HEK293 (cell line): ENCODE results near the gene OR2AE1.

Experiments used
- CTCF ChIA-PET: fragments of 350-600 bp; formaldehyde crosslinking; extraction: SDS; loops from one replicate; lab custom pipeline; 2021; ENCODE audit warnings: antibody characterized with exemption; lab: Yijun Ruan, JAX
- POLR2A ChIA-PET: fragments of 300-600 bp; formaldehyde crosslinking; extraction: SDS; loops from one replicate; lab custom pipeline; 2020; ENCODE audit warnings: antibody characterized with exemption, inconsistent platforms; lab: Yijun Ruan, JAX
- H3K27ac ChIP-seq: fragments of 200-500 bp; sonication (Bioruptor generic); 2 replicates; pipeline ENCODE4 v1.5.1; 2014; ENCODE audit warnings: low read depth, low read length, control low read depth, inconsistent platforms; ENCODE audit errors: extremely low read depth
- H3K36me3 ChIP-seq, 2 experiments: fragments of 200-500 bp in 1 of 2; sonication (Bioruptor generic) in 1 of 2; 1 replicate in 1 of 2; 2 replicates in 1 of 2; pipeline ENCODE4 v1.5.1; 2014 to 2017; ENCODE audit warnings: inconsistent platforms in 2 of 2, low read length in 2 of 2; ENCODE audit not compliant: control insufficient read depth in 2 of 2, insufficient read depth in 1 of 2
- H3K4me1 ChIP-seq: fragments of 200-500 bp; sonication (Bioruptor generic); 2 replicates; pipeline ENCODE4 v1.5.1; 2014; ENCODE audit warnings: mild to moderate bottlenecking, low read length, inconsistent platforms; ENCODE audit not compliant: control insufficient read depth, insufficient read depth
- H3K4me3 ChIP-seq: 2 replicates; pipeline ENCODE4 v1.5.1; 2011; ENCODE audit warnings: low read depth, mild to moderate bottlenecking, control low read depth, low read length, moderate library complexity
- H3K9me3 ChIP-seq: fragments of 200-500 bp; sonication (Bioruptor generic); 2 replicates; pipeline ENCODE4 v1.5.1; 2014; ENCODE audit warnings: low read depth, low read length, inconsistent platforms; ENCODE audit not compliant: control insufficient read depth, insufficient read depth
- EGR2 ChIP-seq: fragments of 450-650 bp; formaldehyde crosslinking; IDR thresholded peaks from 2 replicates; pipeline ENCODE4 v1.5.1; 2016; ENCODE audit warnings: low read depth, missing biosample characterization, missing genetic modification characterization
- MEIS1 ChIP-seq: sonication (generic); formaldehyde crosslinking; IDR thresholded peaks from 2 replicates; pipeline ENCODE4 v1.8.1; 2022; ENCODE audit warnings: missing genetic modification reagents, mild to moderate bottlenecking, borderline replicate concordance
- SETDB1 ChIP-seq: IDR thresholded peaks from one replicate; pipeline ENCODE4 v1.6.1; 2017; ENCODE audit warnings: mild to moderate bottlenecking, low read length, moderate library complexity, mixed read lengths; ENCODE audit not compliant: insufficient read length
- SP3 ChIP-seq: fragments of 450-650 bp; formaldehyde crosslinking; IDR thresholded peaks from 2 replicates; pipeline ENCODE4 v1.5.1; 2016; ENCODE audit warnings: missing biosample characterization, missing genetic modification characterization
- SP7 ChIP-seq: fragments of 450-650 bp; formaldehyde crosslinking; IDR thresholded peaks from 2 replicates; pipeline ENCODE4 v1.5.1; 2016; ENCODE audit warnings: missing biosample characterization, missing genetic modification characterization
- ZBTB17 ChIP-seq: fragments of 450-650 bp; formaldehyde crosslinking; IDR thresholded peaks from 2 replicates; pipeline ENCODE4 v1.5.1; 2016; ENCODE audit warnings: missing biosample characterization, missing genetic modification characterization
- ZNF211 ChIP-seq: fragments of 450-650 bp; formaldehyde crosslinking; IDR thresholded peaks from 2 replicates; pipeline ENCODE4 v1.5.1; 2016; ENCODE audit warnings: low read depth, missing biosample characterization, missing genetic modification characterization
- ZNF404 ChIP-seq: fragments of 450-650 bp; formaldehyde crosslinking; IDR thresholded peaks from 2 replicates; pipeline ENCODE4 v1.5.1; 2017; ENCODE audit warnings: missing biosample characterization, missing genetic modification characterization
- ZNF518A ChIP-seq: fragments of 450-650 bp; formaldehyde crosslinking; conservative IDR thresholded peaks from 2 replicates; pipeline ENCODE4 v1.5.1; 2016; ENCODE audit warnings: low read depth, missing biosample characterization, missing genetic modification characterization
- ZNF549 ChIP-seq: fragments of 450-650 bp; IDR thresholded peaks from 2 replicates; pipeline ENCODE4 v1.5.1; 2018; ENCODE audit warnings: missing biosample characterization, missing genetic modification characterization, mild to moderate bottlenecking, inconsistent platforms, moderate library complexity
- ZNF610 ChIP-seq: fragments of 450-650 bp; formaldehyde crosslinking; IDR thresholded peaks from 2 replicates; pipeline ENCODE4 v1.5.1; 2016; ENCODE audit warnings: missing biosample characterization, missing genetic modification characterization, borderline replicate concordance
- ZNF658 ChIP-seq: fragments of 450-650 bp; formaldehyde crosslinking; IDR thresholded peaks from 2 replicates; pipeline ENCODE4; 2016; ENCODE audit warnings: missing biosample characterization, missing genetic modification characterization
- ZNF76 ChIP-seq: fragments of 450-650 bp; formaldehyde crosslinking; IDR thresholded peaks from 2 replicates; pipeline ENCODE4; 2016; ENCODE audit warnings: low read depth, missing biosample characterization, missing genetic modification characterization, borderline replicate concordance
- ZXDB ChIP-seq: fragments of 450-650 bp; formaldehyde crosslinking; IDR thresholded peaks from 2 replicates; pipeline ENCODE4 v1.5.1; 2016; ENCODE audit warnings: missing biosample characterization, missing genetic modification characterization
- TF ChIP-seq, protein P1 (sequence below): fragments of 450-650 bp; formaldehyde crosslinking; IDR thresholded peaks from 2 replicates; pipeline ENCODE4 v1.5.1; 2017; ENCODE audit warnings: missing biosample characterization, missing genetic modification characterization
- TF ChIP-seq, protein P2 (sequence below): fragments of 450-650 bp; formaldehyde crosslinking; IDR thresholded peaks from 2 replicates; pipeline ENCODE4 v1.5.1; 2016; ENCODE audit warnings: missing biosample characterization, missing genetic modification characterization
- TF ChIP-seq, protein P3 (sequence below): fragments of 450-650 bp; formaldehyde crosslinking; IDR thresholded peaks from 2 replicates; pipeline ENCODE4 v1.5.1; 2017; ENCODE audit warnings: missing biosample characterization, missing genetic modification characterization
- TF ChIP-seq, protein P4 (sequence below): fragments of 450-650 bp; formaldehyde crosslinking; IDR thresholded peaks from 2 replicates; pipeline ENCODE4 v1.5.1; 2016; ENCODE audit warnings: missing biosample characterization, missing genetic modification characterization

The OR2AE1 gene

DNA sequence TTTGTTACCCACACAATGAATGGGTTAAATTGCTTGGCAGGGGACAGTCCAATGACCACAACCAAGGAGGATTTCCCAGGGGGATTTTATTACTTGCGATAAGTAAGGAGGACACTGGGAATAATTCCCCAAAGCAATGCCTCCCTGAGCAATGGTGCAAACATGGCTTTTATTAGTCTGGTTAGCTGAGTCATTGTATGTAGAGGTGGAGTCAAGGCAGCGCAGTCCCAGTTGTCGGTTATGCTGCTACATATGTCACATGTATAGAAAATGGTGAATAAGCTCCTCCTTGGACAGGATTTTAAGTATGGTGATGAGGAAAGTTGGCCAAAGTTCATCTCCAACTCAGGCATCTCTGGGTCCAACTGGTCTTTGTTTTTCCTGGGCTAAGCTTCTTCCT lies 46.4 kb upstream of the OR2AE1 start (continued):
- no peak for TF ChIP-seq EGR2 (tag by site-specific recombination)

- Histone ChIP-seq H3K27ac (0 out of 2 replicates have a peak overlapping the region, but pooled peaks have one; percentile 79), H3K36me3 (peaks cover 5 to 17% of the 10 kb centered on the region in 2 experiments), H3K4me1 (0 out of 2 replicates have a peak, but pooled peaks cover 2% of the 10 kb centered on the region), H3K4me3 (peak overlapping the region; percentile 79; the same call in 1 of the 2 replicates), H3K9me3 (no peaks in the 10 kb centered on the region)
- CTCF ChIA-PET, result interaction anchor here (0.6 to 2.3 kb wide), 5 partner anchors 8 to 132 kb away, joined by 3 to 6 read pairs (median 3); no protein-coding TSS in a partner anchor
- POLR2A ChIA-PET, result interaction anchor here (0.5 to 2.9 kb wide), 8 partner anchors 9 to 420 kb away, joined by 3 to 12 read pairs (median 4); partner anchors contain the start of genes AP4M1, GJC3, MCM7 and ZKSCAN1
- TF ChIP-seq, protein P1, sequence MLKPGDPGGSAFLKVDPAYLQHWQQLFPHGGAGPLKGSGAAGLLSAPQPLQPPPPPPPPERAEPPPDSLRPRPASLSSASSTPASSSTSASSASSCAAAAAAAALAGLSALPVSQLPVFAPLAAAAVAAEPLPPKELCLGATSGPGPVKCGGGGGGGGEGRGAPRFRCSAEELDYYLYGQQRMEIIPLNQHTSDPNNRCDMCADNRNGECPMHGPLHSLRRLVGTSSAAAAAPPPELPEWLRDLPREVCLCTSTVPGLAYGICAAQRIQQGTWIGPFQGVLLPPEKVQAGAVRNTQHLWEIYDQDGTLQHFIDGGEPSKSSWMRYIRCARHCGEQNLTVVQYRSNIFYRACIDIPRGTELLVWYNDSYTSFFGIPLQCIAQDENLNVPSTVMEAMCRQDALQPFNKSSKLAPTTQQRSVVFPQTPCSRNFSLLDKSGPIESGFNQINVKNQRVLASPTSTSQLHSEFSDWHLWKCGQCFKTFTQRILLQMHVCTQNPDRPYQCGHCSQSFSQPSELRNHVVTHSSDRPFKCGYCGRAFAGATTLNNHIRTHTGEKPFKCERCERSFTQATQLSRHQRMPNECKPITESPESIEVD, result no peak
- TF ChIP-seq SETDB1 (peak; percentile 2), ZNF549 (tag by site-specific recombination) (peak; percentile 100)
- TF ChIP-seq, protein P2, sequence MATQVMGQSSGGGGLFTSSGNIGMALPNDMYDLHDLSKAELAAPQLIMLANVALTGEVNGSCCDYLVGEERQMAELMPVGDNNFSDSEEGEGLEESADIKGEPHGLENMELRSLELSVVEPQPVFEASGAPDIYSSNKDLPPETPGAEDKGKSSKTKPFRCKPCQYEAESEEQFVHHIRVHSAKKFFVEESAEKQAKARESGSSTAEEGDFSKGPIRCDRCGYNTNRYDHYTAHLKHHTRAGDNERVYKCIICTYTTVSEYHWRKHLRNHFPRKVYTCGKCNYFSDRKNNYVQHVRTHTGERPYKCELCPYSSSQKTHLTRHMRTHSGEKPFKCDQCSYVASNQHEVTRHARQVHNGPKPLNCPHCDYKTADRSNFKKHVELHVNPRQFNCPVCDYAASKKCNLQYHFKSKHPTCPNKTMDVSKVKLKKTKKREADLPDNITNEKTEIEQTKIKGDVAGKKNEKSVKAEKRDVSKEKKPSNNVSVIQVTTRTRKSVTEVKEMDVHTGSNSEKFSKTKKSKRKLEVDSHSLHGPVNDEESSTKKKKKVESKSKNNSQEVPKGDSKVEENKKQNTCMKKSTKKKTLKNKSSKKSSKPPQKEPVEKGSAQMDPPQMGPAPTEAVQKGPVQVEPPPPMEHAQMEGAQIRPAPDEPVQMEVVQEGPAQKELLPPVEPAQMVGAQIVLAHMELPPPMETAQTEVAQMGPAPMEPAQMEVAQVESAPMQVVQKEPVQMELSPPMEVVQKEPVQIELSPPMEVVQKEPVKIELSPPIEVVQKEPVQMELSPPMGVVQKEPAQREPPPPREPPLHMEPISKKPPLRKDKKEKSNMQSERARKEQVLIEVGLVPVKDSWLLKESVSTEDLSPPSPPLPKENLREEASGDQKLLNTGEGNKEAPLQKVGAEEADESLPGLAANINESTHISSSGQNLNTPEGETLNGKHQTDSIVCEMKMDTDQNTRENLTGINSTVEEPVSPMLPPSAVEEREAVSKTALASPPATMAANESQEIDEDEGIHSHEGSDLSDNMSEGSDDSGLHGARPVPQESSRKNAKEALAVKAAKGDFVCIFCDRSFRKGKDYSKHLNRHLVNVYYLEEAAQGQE (tag by site-specific recombination), result peak; percentile 82
Observed at GRCh38 chr7:99920149-99920548, 43.3 kb upstream of the OR2AE1 start.

DNA sequence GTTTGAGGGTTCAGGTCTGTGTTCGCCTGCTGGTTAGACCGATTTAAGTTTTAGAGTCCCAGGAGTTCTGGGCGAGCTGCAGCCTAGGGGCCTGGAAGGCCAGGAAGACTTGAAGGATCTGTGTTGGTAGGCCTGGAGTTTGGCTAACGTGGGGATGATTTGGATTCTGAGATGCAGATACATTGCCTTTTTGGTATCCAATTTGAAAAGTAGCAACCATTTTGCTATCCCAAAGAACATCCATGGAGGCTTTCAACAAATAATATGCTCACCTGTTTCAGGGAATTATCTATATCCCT lies 42.9 kb upstream of the OR2AE1 start:
- Histone ChIP-seq H3K4me3 (peak overlapping the region; percentile 79), H3K27ac (peak overlapping the region; percentile 79), H3K36me3 (peaks cover 5 to 17% of the 10 kb centered on the region in 2 experiments), H3K9me3 (no peaks in the 10 kb centered on the region), H3K4me1 (0 out of 2 replicates have a peak, but pooled peaks cover 2% of the 10 kb centered on the region)
- TF ChIP-seq ZNF610 (tag by site-specific recombination) (0 out of 2 replicates have a peak, but pooled peaks have one; percentile 0), ZNF76 (tag by site-specific recombination) (peak; percentile 50; the same call in 1 of the 2 replicates), SP3 (tag by site-specific recombination) (0 out of 2 replicates have a peak, but pooled peaks have one; percentile 3), SP7 (tag by site-specific recombination) (0 out of 2 replicates have a peak, but pooled peaks have one; percentile 4), ZBTB17 (tag by site-specific recombination) (peak; percentile 8; the same call in 1 of the 2 replicates), ZNF211 (no peak), ZNF658 (tag by site-specific recombination) (no peak), ZXDB (no peak), MEIS1 (CRISPR knock-in tag) (no peak), ZNF404 (0 out of 2 replicates have a peak, but pooled peaks have one; percentile 24), ZNF518A (peak; percentile 91)
- TF ChIP-seq, protein P3, sequence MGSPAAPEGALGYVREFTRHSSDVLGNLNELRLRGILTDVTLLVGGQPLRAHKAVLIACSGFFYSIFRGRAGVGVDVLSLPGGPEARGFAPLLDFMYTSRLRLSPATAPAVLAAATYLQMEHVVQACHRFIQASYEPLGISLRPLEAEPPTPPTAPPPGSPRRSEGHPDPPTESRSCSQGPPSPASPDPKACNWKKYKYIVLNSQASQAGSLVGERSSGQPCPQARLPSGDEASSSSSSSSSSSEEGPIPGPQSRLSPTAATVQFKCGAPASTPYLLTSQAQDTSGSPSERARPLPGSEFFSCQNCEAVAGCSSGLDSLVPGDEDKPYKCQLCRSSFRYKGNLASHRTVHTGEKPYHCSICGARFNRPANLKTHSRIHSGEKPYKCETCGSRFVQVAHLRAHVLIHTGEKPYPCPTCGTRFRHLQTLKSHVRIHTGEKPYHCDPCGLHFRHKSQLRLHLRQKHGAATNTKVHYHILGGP (tag by site-specific recombination), result no peak
- TF ChIP-seq, protein P4, sequence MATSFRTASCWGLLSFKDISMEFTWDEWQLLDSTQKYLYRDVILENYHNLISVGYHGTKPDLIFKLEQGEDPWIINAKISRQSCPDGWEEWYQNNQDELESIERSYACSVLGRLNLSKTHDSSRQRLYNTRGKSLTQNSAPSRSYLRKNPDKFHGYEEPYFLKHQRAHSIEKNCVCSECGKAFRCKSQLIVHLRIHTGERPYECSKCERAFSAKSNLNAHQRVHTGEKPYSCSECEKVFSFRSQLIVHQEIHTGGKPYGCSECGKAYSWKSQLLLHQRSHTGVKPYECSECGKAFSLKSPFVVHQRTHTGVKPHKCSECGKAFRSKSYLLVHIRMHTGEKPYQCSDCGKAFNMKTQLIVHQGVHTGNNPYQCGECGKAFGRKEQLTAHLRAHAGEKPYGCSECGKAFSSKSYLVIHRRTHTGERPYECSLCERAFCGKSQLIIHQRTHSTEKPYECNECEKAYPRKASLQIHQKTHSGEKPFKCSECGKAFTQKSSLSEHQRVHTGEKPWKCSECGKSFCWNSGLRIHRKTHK (tag by site-specific recombination), result no peak
- CTCF ChIA-PET, result interaction anchor here (0.6 to 2.3 kb wide), 6 partner anchors 8 to 132 kb away, joined by 3 to 6 read pairs (median 4); no protein-coding TSS in a partner anchor
- POLR2A ChIA-PET, result interaction anchor here (0.5 to 2.9 kb wide), 10 partner anchors 10 to 420 kb away, joined by 3 to 12 read pairs (median 4); partner anchors contain the start of genes AP4M1, GJC3, MCM7 and ZKSCAN1
